Airway epithelial cell (primary cell): ENCODE measurements around the gene EFHC1. TPM values are rescaled to one million over a fixed set of nuclear protein-coding genes. Genes with fewer than 3 reads are reported as not detected.

Experiments used
- total RNA-seq: library from RNA; depleted of rRNA; stranded (reverse); fragments of >200 nt; gene quantifications from 2 replicates; pipeline ENCODE4 v1.2.3, GENCODE V29; 2015

Gene EFHC1, protein sequence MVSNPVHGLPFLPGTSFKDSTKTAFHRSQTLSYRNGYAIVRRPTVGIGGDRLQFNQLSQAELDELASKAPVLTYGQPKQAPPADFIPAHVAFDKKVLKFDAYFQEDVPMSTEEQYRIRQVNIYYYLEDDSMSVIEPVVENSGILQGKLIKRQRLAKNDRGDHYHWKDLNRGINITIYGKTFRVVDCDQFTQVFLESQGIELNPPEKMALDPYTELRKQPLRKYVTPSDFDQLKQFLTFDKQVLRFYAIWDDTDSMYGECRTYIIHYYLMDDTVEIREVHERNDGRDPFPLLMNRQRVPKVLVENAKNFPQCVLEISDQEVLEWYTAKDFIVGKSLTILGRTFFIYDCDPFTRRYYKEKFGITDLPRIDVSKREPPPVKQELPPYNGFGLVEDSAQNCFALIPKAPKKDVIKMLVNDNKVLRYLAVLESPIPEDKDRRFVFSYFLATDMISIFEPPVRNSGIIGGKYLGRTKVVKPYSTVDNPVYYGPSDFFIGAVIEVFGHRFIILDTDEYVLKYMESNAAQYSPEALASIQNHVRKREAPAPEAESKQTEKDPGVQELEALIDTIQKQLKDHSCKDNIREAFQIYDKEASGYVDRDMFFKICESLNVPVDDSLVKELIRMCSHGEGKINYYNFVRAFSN
- total RNA-seq, result 2.6 and 13.9 TPM in 2 replicates

DNA sequence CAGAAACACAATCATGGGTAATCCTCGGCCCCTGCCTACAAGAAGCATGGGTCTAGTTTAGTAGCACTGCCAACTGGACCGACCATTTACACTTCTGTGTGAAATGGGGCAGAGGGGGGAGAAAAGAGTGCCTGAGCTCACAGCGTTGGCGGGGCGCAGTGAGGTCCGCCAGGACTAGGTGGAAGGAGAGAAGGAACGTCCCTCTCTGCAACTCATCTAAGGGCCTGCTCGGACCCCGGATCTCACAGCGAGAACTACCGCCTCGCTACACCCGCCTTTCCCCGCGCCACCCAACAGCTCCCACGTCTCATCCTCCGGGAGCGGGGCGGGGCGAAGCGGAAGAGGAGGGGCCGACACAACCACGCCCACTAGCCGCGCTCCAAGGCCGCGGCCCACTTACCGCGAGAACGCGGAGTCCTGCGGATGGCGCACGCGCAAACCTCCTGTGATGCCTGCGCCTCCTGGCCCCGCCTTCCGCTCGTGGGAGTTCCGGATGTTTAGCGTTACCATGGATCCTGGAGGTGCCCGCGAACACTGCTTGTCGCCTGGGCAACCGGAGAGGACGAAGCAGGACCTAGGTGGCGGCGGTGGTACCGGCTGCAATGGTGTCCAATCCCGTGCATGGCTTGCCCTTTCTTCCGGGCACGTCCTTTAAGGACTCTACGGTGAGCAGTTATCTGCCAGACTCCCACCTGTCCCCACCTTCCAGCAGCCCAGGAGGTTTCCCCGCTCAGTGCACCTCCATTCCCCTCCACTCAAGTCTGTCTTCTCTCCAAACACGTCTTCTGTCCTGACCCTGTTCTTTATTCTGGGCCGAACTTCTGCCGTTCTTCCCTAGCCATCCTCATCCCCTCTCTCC lies at the start of gene EFHC1:
TSS of gene EFHC1 (plus strand) at position 534 of the 859 bp plus-strand sequence. CDS start at position 603, 69 bp downstream.

Other genes starting within 250 kb of the EFHC1 start
- gene IL17A, start 234.0 kb upstream of the EFHC1 start, total RNA-seq, result not detected in 2 replicates
- gene IL17F, start 175.8 kb upstream of the EFHC1 start, total RNA-seq, result not detected in 2 replicates
- gene MCM3, start 135.6 kb upstream of the EFHC1 start, total RNA-seq, result 83.5 and 86.6 TPM in 2 replicates
- gene PAQR8, start 58.2 kb upstream of the EFHC1 start, total RNA-seq, result 4.1 and 5.6 TPM in 2 replicates
- gene TRAM2, start 156.7 kb downstream of the EFHC1 start, total RNA-seq, result 13.7 and 19.9 TPM in 2 replicates